K562 (cell line): Measurements from ENCODE around the gene CTIF. TPM values are rescaled to one million over a fixed set of nuclear protein-coding genes. Genes with fewer than 3 reads are reported as not detected.
A peak's percentile ranks its signal among the peaks of the same experiment; 100 is the strongest.

Experiments used
- ATAC-seq: fragments of 200-7000 bp; cut with Tn5 transposase; 3 replicates; pipeline ENCODE4 v1.9.1; 2020; ENCODE audit warnings: moderate library complexity
- BruUV-seq: library from RNA; stranded (reverse); fragments of 400-500 nt; replicated peaks from 2 replicates; lab custom pipeline; 2021; lab: Mats Ljungman, UMichigan
- CTCF ChIA-PET: fragments of 300-600 bp; formaldehyde crosslinking; extraction: SDS; loops from one replicate; lab custom pipeline; 2021; ENCODE audit warnings: low intra/inter-chr PET ratio; lab: Yijun Ruan, JAX
- POLR2A ChIA-PET: fragments of 300-600, 350-650 bp; sonication (Branson Sonifier 250); formaldehyde crosslinking; extraction: SDS; loops from one replicate; lab custom pipeline; 2021; ENCODE audit warnings: antibody characterized with exemption, inconsistent platforms; lab: Yijun Ruan, JAX
- DNase-seq, 4 experiments: peaks; one replicate each; pipeline versions ENCODE4 v3.0.0 to v3.0.0-alpha.2; 2011 to 2018; ENCODE audit warnings: low spot score in 3 of 4, mixed read lengths in 3 of 4; ENCODE audit errors: extremely low read depth in 1 of 4
- FAIRE-seq: peaks from 2 replicates; lab custom pipeline; 2011; peaks lifted over from hg19 to GRCh38; lab: Jason Lieb, UNC
- H2AFZ ChIP-seq: 2 replicates; pipeline ENCODE4 v1.6.0; 2011; ENCODE audit warnings: low read depth, low read length, control low read depth, inconsistent platforms
- H3K27ac ChIP-seq: fragments of 200-600 bp; 3 replicates; pipeline ENCODE4 v1.8.0; 2011; ENCODE audit warnings: low read depth, mild to moderate bottlenecking, control low read depth, inconsistent platforms, low read length, moderate library complexity, mixed read lengths; ENCODE audit errors: extremely low read depth
- H3K27me3 ChIP-seq, 2 experiments: fragments of 300-600 bp in 1 of 2; 2 replicates in 1 of 2; 3 replicates in 1 of 2; pipeline versions ENCODE4 v1.6.0 to v1.8.0; 2011; ENCODE audit warnings: inconsistent platforms in 2 of 2, low read length in 2 of 2, mild to moderate bottlenecking in 1 of 2, mixed read lengths in 1 of 2, moderate library complexity in 1 of 2; ENCODE audit not compliant: control insufficient read depth in 2 of 2, insufficient read depth in 2 of 2
- H3K36me3 ChIP-seq: fragments of 300-600 bp; 3 replicates; pipeline ENCODE4 v1.8.0; 2011; ENCODE audit warnings: mild to moderate bottlenecking, low read length, inconsistent platforms; ENCODE audit not compliant: control insufficient read depth, insufficient read depth
- H3K4me1 ChIP-seq, 2 experiments: fragments of 200-600 bp in 1 of 2; replicated peaks in 1 of 2; 2 replicates in 1 of 2; 3 replicates in 1 of 2; pipeline versions ENCODE4 v1.5.1 to v1.8.0; 2011; ENCODE audit warnings: inconsistent platforms in 2 of 2, low read length in 2 of 2, mild to moderate bottlenecking in 1 of 2, mixed read lengths in 1 of 2, moderate library complexity in 1 of 2; ENCODE audit not compliant: control insufficient read depth in 2 of 2, insufficient read depth in 2 of 2
- H3K4me2 ChIP-seq: 2 replicates; pipeline ENCODE4 v1.6.1; 2011; ENCODE audit warnings: low read length, control low read depth, inconsistent platforms, mixed read lengths; ENCODE audit not compliant: insufficient read depth
- H3K4me3 ChIP-seq: fragments of 200-600 bp; sonication (generic), shearing (Covaris generic); 2 replicates; pipeline ENCODE4 v1.5.1; 2016; ENCODE audit warnings: control low read depth, inconsistent platforms
- H3K79me2 ChIP-seq: fragments of 200-600 bp; 3 replicates; pipeline ENCODE4 v1.8.0; 2011; ENCODE audit warnings: low read length, inconsistent platforms; ENCODE audit not compliant: control insufficient read depth, insufficient read depth
- H3K9ac ChIP-seq, 2 experiments: 2 replicates each; pipeline versions ENCODE4 v1.6.0 to v1.6.1; 2011; ENCODE audit warnings: low read depth in 2 of 2, low read length in 2 of 2, control low read depth in 1 of 2, inconsistent platforms in 1 of 2, mild to moderate bottlenecking in 1 of 2, mixed read lengths in 1 of 2; ENCODE audit not compliant: insufficient read depth in 1 of 2
- H3K9me1 ChIP-seq: one replicate; pipeline ENCODE4 v1.6.0; 2011; ENCODE audit warnings: inconsistent platforms, mild to moderate bottlenecking, low read length, moderate library complexity; ENCODE audit not compliant: control insufficient read depth, insufficient read depth
- H3K9me3 ChIP-seq: replicated peaks from 2 replicates; pipeline ENCODE4 v1.5.1; 2011; ENCODE audit warnings: low read depth, low read length, inconsistent platforms; ENCODE audit not compliant: control insufficient read depth, insufficient read depth
- H4K20me1 ChIP-seq: replicated peaks from 2 replicates; pipeline ENCODE4 v1.6.1; 2011; ENCODE audit warnings: low read length, inconsistent platforms, mixed read lengths; ENCODE audit not compliant: control insufficient read depth, insufficient read depth
- ARID3A ChIP-seq: IDR thresholded peaks from 2 replicates; pipeline ENCODE4 v1.6.1; 2012; ENCODE audit warnings: low read depth, low read length, improper control_type of control experiment, borderline replicate concordance
- CHD4 ChIP-seq: fragments of 200-600 bp; sonication (generic); IDR thresholded peaks from 3 replicates; pipeline ENCODE4 v1.6.1; 2012; ENCODE audit warnings: low read depth, mild to moderate bottlenecking, mixed read lengths, low read length, inconsistent platforms; ENCODE audit not compliant: insufficient read depth, insufficient replicate concordance, poor library complexity, severe bottlenecking
- CREB1 ChIP-seq, 2 experiments: sonication (generic) in 1 of 2; formaldehyde crosslinking in 1 of 2; IDR thresholded peaks; 2 replicates each; pipeline versions ENCODE4 v1.6.1 to v1.8.0; 2012 to 2022; ENCODE audit warnings: inconsistent platforms in 1 of 2, mild to moderate bottlenecking in 1 of 2, missing genetic modification reagents in 1 of 2, moderate library complexity in 1 of 2
- CTBP1 ChIP-seq: fragments of 450-650 bp; IDR thresholded peaks from 2 replicates; pipeline ENCODE4 v1.6.1; 2016; ENCODE audit warnings: borderline replicate concordance
- HNRNPH1 ChIP-seq: fragments of 200-400 bp; formaldehyde crosslinking; optimal IDR thresholded peaks from 2 replicates; pipeline ENCODE3; 2017; ENCODE audit warnings: low read depth, mild to moderate bottlenecking, low read length, moderate library complexity
- IFI16 ChIP-seq: fragments of 250-450 bp; sonication (Bioruptor Pico); IDR thresholded peaks from 2 replicates; pipeline ENCODE4 v2.1.2; 2022; ENCODE audit warnings: mild to moderate bottlenecking, inconsistent platforms
- IRF9 ChIP-seq: fragments of 450-650 bp; IDR thresholded peaks from 2 replicates; pipeline ENCODE4 v1.6.1; 2016; ENCODE audit warnings: missing biosample characterization, missing genetic modification characterization
- KDM4B ChIP-seq, 2 experiments: fragments of 450-650 bp in 1 of 2; sonication (generic) in 1 of 2; IDR thresholded peaks; 2 replicates each; pipeline ENCODE4 v1.6.1; 2016 to 2017; ENCODE audit warnings: borderline replicate concordance in 2 of 2, antibody characterized with exemption in 1 of 2, low read depth in 1 of 2, mild to moderate bottlenecking in 1 of 2
- PURB ChIP-seq: sonication (generic); formaldehyde crosslinking; IDR thresholded peaks from 2 replicates; pipeline ENCODE4 v1.9.0; 2021; ENCODE audit warnings: low read depth, mild to moderate bottlenecking, missing genetic modification reagents
- SIRT6 ChIP-seq: IDR thresholded peaks from one replicate; pipeline ENCODE4 v1.6.1; 2012; ENCODE audit warnings: low read depth, mild to moderate bottlenecking, control low read depth, inconsistent platforms, low read length, moderate library complexity
- TCF3 ChIP-seq: sonication (generic); formaldehyde crosslinking; IDR thresholded peaks from 2 replicates; pipeline ENCODE4 v1.4.0; 2020; ENCODE audit warnings: mild to moderate bottlenecking, missing genetic modification reagents
- TFAP4 ChIP-seq: sonication (generic); formaldehyde crosslinking; IDR thresholded peaks from 2 replicates; pipeline ENCODE4 v1.8.0; 2022; ENCODE audit warnings: missing genetic modification reagents, mild to moderate bottlenecking, moderate library complexity, borderline replicate concordance
- ZC3H11A ChIP-seq: IDR thresholded peaks from 2 replicates; pipeline ENCODE4 v1.6.1; 2012; ENCODE audit warnings: low read depth, low read length, improper control_type of control experiment
- ZNF143 ChIP-seq: sonication (generic); formaldehyde crosslinking; IDR thresholded peaks from 2 replicates; pipeline ENCODE4 v1.9.0; 2022; ENCODE audit warnings: mild to moderate bottlenecking, missing genetic modification reagents
- ZNF347 ChIP-seq: fragments of 450-650 bp; formaldehyde crosslinking; IDR thresholded peaks from 2 replicates; pipeline ENCODE4 v1.4.0; 2020; ENCODE audit warnings: low read depth, mild to moderate bottlenecking, moderate library complexity
- ZNF644 ChIP-seq: fragments of 200-800 bp; sonication (Bioruptor generic); IDR thresholded peaks from 2 replicates; pipeline ENCODE4 v1.6.1; 2016; ENCODE audit warnings: low read depth, missing genetic modification characterization, missing compliant biosample characterization
- WGBS: fragments of 100-300 bp; shearing (Covaris generic); methylation state at CpG from one replicate; pipeline ENCODE4 v1.1.6; 2016; ENCODE audit warnings: low coverage, mixed read lengths; ENCODE audit not compliant: insufficient coverage; ENCODE audit errors: missing lambda C conversion rate; 5-methylcytosine and 5-hydroxymethylcytosine counted together
- in situ Hi-C: fragments of 300-500 bp; cut with MboI; formaldehyde crosslinking; loops from 4 replicates; pipeline ENCODE4 v1.15.0; 2018; ENCODE audit warnings: inconsistent platforms, mixed read lengths
- intact Hi-C: fragments of 100-400 bp; cut with micrococcal nuclease; formaldehyde crosslinking; loops from 2 replicates; pipeline ENCODE4 v1.14.2; 2022
- polyA plus RNA-seq, 8 experiments: library from polyadenylated mRNA; depleted of rRNA in 4 of 8; stranded (reverse) in 5 of 8; unstranded in 3 of 8; fragments of >200 nt; fragmentation: Nextera tagmentation in 2 of 8; fragmentation: Illumina TruSeq in 1 of 8; extraction: Ambion mirVana in 2 of 8; extraction: Trizol in 1 of 8; gene quantifications; 2 replicates each; pipeline versions ENCODE4 v1.2.1 to v1.2.3, GENCODE V29; 2011 to 2014; ENCODE audit warnings: inconsistent platforms in 1 of 8, missing spikeins in 1 of 8
- total RNA-seq, 7 experiments: library from RNA; depleted of rRNA in 6 of 7; stranded (reverse); fragments of >200 nt in 6 of 7; fragmentation: Illumina TruSeq in 2 of 7; extraction: Trizol in 2 of 7; gene quantifications; 2 replicates each; pipeline versions ENCODE4 v1.2.1 to v1.2.3, GENCODE V29; 2011 to 2021; ENCODE audit warnings: low replicate concordance in 1 of 7

Gene CTIF
- total and polyA plus RNA-seq, 9 of the 15 experiments (the other 6 are each of a cell fraction or from before 2014, with no cell fraction given): 0.17 to 11.5 (median 2.2) TPM

- Histone ChIP-seq H3K4me1 (peaks cover 35 to 48% of the 10 kb centered on the region in 2 experiments), H3K4me2 (peak overlapping the region; percentile 63), H2AFZ (no peak overlapping the region), H4K20me1 (peaks cover 4% of the 10 kb centered on the region; the same call in 1 of the 2 replicates), H3K27me3 (no peaks in the 10 kb centered on the region), H3K9me3 (no peaks in the 10 kb centered on the region), H3K79me2 (no peaks in the 10 kb centered on the region), H3K36me3 (no peaks in the 10 kb centered on the region), H3K27ac (no peak overlapping the region; the same call in 2 of the 3 replicates), H3K9me1 (no peaks in the 10 kb centered on the region), H3K9ac (peak overlapping the region in 1 of 2 experiments; percentile 45; a peak in 1 of 4 replicates), H3K4me3 (no peak overlapping the region)
- FAIRE-seq (peak; percentile 95), ATAC-seq (peak; percentile 95), DNase-seq (peak; percentile 74 to 86 (median 80))
- ChIA-PET POLR2A (interaction anchor here (0.7 to 1.4 kb wide), 3 partner anchors 9 to 21 kb away, joined by 3 read pairs; no protein-coding TSS in a partner anchor), CTCF (no interaction called here)
- 4% methylated on average over 10 of the region's 15 CpGs for WGBS
- intact Hi-C loops (no loop called here), in situ Hi-C loops (no loop called here)
- no TSS peak for BruUV-seq
- TF ChIP-seq ZC3H11A (no peak), ZNF143 (CRISPR knock-in tag) (no peak), CTBP1 (peak; percentile 58; the same call in 1 of the 2 replicates), TFAP4 (CRISPR knock-in tag) (peak; percentile 78), KDM4B (IDR thresholded peaks at IDR 0.05; ENCODE audit: borderline replicate concordance in 2 of 2, low read depth in 1 of 2) (no peak), TCF3 (peak; percentile 90), HNRNPH1 (no peak), PURB (no peak), IRF9 (tag) (no peak), IFI16 (CRISPR knock-in tag) (no peak), ZNF347 (CRISPR knock-in tag) (no peak), CREB1 (IDR thresholded peaks at IDR 0.05) (no peak), CREB1 (CRISPR knock-in tag; IDR thresholded peaks at IDR 0.05) (no peak), ZNF644 (tag) (no peak), ARID3A (0 out of 2 replicates have a peak, but pooled peaks have one; percentile 43), CHD4 (no peak), SIRT6 (no peak)
Measured at GRCh38 chr18:48828691-48829442, 290.0 kb downstream of the CTIF start.
